M059J (cell line): ENCODE results near the gene LHX8. TPM values are rescaled to one million over a fixed set of nuclear protein-coding genes. Genes with fewer than 3 reads are reported as not detected.
"Not testable (repeated sequence)": the region's sequence is repeated elsewhere in the genome, so short reads cannot be mapped to it uniquely, and the experiment has no call there.

Source experiments
- DNase-seq: peaks from one replicate; pipeline ENCODE4 v3.0.0-alpha.2; 2012; ENCODE audit warnings: low read depth
- total RNA-seq: library from RNA; depleted of rRNA; stranded (reverse); fragments of >200 nt; shearing (Covaris generic); gene quantifications from 2 replicates; pipeline ENCODE4 v1.2.3, GENCODE V29; 2014

Gene LHX8
- total RNA-seq, 1 experiment from 2014 or later: 1.5 TPM

DNA sequence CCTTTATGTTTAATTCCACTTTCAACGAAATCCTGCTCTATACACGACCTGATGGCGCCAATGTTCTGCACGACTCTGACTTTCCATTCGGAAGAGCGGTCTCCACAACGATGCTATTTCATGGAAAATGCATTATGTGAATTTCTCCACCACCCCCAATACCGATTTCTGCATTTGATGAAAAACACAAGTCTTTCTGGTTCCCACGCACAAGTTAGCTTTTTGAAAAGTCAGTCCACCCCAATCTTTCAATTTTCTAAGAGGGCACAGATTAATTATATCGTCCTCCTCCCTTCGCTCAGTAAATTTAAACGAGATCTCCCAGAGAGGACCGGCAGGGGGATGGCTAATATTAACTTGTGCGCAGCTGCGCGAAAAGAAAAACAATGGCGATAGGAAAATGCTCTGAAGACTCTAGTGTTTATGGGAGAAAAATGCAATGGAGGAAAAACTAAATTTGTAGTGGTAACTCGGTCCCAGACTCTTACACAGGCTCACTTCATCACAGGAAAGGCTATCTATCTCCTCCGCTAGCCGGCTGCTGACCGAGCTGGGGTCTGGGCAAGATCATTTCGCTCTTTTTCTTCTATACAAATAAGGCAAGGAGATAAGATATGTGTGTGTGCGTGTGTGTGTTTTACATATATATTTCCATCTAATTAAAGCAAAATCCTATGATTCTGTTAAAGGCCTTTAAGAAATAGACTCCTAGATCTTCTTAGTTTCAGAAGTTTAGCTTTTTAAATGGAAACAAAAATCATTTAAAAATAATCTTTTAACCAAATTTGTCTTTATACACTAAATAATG is 1.2 kb upstream of the LHX8 start:
- no peak for DNase-seq

DNA sequence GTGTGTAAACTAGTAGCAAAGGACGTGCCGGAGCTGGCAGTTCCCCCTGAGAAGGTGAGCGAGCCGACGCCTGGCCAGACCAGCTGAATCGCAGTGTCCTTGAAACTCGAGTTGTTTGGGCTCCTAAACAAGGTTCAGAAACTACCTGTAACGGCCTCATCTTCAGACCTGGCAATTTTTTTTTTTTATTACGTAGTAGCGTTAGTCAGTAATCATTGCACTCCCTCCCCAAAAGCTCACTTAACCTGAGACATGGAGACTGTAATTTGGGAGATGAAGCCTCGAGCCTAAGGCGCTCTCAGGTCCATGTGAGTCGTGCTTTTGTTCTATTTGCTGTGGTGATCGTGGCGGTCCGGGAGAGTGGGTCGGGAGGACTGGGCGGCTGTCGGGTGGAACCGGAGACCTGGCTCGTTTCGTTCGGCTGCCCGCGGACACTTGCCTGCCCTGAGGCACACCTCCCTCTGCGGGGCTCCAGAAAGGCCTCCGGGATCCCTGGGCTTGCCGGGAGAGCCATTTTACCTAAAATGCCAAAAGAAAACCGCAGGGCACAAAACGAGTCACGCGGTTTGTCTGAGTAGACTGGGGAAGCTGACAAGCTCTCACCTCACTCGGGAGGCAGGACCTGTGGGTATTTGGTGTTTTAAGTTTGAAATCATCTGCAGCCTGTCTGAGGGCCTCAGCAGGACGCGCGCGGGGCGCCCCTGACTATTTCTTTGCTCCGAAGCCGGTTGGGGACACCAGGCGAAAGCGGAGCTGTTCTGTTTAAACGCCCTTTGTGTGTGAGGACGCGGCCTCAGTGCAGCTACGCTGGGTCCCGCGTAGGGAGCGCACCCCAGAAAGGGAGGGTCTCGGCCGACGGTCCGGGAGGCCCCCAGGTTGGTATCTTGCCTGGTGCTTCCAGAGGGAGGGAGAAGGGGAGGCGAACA is 722 bp downstream of the LHX8 start:
- DNase-seq: peak; percentile 13

GRCh38 chr1:75135573-75136194 is 1.5 kb downstream of the LHX8 start:
- no peak for DNase-seq

DNA sequence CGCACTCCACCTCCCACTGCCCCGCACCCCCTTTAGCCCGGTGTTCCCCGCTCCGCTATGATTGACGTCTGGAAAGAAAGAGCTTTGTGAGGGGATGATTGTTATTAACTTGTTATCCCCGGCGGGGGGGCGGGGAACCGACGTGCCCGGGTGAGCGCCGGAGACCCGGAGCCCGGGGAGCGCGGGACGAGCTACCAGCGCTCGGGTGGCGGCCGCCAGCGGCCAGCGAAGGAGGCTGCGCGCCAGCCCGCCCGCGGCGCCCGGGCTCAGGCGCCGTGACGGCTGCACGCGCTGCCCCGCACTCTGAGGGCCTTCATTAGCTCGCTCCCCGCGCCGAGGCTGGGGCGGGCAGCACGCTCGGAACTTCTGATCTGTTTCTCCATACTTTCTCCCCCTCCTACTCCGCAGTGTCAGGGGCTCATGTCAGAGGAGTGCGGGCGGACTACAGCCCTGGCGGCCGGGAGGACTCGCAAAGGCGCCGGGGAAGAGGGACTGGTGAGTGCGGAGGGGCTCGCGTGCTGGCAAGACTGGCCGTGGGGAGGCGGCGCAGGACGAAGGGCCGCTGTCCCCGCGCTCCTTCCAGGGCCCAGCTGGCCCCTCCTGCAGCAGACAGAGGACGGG is 2.1 kb downstream of the LHX8 start:
- no peak for DNase-seq

DNA sequence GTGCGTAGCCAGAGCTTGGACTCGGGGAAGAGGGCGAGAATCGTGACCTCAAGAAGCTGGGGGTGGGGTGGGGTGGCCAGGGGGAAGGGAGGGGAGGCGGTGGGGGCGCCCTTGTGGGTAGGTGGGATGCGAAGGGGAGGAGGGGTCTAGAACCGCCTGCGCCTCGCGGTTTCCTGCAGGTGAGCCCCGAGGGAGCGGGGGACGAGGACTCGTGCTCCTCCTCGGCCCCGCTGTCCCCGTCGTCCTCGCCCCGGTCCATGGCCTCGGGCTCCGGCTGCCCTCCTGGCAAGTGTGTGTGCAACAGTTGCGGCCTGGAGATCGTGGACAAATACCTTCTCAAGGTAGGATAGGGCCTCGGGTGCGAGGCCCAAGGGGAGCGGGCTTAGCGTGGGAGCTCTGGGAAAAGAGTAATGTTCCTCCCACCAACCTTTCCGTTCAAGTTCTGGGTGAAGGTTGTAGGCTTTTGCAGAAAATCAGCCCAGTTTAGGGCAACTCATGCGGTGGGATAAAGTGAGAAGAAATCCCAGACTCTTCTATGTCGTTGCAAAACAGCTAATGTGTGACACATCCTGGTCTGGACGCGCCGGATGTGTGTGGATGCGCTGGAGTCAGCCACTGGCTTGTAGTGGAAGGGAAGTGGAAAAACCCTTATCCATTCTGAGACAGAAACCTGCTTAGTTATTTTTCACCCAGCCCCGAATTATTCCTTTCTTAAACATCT is 2.9 kb downstream of the LHX8 start:
- peak; percentile 28 for DNase-seq

GRCh38 chr1:75152092-75152491 is 17.9 kb downstream of the LHX8 start:
- no peak for DNase-seq

DNA sequence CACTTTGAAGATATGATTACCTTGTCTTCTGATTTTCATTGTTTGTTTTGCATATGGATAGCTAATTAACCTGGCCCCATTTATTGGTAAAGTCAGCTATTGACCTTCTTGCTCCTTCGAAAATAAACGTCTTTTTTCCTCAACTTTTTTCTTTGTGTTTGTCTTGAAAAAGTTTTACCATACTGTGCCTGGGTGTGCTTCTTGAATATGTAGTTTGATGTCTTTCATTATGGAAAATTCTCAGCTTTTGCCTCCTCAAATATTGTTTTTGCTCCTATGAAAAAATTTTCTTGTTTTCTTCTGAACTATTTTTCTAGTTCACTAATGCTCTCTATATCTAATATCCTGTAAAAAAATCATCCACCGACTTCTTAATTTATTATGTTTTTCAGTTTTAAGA is 25.0 kb downstream of the LHX8 start:
- no peak for DNase-seq

DNA sequence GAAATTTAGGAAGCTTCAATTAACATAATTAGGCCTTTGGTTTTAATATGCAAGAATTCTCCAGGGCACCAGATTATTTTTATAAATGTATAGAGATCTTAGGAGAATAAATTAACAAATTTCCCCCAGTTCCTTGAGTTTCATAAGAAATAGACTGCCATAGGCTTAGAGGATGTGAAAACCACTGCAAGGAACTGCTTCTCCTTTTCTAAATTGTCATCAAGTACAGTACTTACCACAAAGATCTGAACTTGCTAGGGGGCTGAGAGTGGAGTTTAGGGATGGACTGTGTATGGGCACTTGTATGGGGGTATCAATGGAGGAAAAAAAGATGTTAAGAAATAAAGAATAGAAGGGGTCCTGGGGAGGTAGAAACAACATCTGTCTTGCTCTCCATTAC is 31.1 kb downstream of the LHX8 start:
- no peak for DNase-seq

DNA sequence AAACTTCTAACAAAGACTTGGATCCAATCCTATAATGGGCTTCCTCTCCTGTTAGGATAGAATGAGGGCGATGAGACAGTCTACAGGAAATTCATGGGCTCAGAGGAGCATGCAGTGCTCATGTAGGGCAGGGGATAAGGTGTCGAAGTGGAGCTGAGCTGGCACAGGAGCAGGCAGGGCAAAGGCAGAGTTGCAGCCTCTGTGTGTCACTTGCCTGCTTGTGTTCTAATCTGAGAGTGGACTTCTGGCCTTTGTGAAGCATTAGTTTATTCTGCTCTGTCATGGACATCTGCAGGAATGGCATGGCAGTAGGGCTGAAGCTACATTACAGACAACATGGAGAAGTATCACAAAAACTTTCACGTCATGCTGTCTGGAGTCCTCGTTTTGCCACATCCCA is 32.6 kb downstream of the LHX8 start:
- no peak for DNase-seq

GRCh38 chr1:75170011-75170410 is 35.8 kb downstream of the LHX8 start:
- DNase-seq: no peak

DNA sequence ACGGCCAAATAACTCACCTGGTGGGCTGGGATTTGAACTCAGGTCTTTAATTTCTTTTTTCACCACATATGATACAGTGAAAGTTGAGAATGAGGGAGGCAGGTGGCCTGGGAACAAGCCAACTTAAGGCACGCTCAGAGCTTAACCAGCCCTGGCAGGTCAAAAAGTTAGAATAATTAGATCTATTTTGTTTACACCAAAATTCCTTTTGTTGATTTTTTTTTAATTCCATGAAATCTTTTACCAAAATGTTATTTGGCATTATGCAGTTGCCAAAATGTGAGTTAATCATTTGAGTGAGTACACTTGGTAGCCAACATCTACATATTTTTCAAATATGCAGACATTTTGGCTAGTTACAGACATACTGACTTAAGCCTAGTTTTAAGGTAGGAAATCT is 36.8 kb downstream of the LHX8 start:
- no peak for DNase-seq

GRCh38 chr1:75171876-75172275 is 37.7 kb downstream of the LHX8 start:
- DNase-seq: no peak

DNA sequence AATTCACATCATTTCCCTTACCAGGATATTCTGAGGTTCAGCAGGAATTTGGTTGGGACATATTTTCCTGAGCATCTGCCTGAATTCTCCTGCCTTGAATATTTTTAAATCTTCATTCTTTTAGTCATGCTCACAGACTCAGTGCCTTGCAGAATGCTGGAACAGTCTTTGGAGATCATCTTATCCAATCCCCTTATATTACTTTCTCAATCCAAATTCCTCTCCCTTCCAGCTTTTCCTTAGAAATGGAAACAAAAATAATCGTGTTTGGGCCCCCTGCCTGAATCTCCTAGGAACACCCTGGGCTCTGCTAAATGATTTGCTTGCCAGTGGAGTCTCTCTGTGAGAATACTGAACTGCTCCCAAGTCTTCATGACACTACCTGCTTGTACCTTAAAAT is 38.4 kb downstream of the LHX8 start:
- no peak for DNase-seq

DNA sequence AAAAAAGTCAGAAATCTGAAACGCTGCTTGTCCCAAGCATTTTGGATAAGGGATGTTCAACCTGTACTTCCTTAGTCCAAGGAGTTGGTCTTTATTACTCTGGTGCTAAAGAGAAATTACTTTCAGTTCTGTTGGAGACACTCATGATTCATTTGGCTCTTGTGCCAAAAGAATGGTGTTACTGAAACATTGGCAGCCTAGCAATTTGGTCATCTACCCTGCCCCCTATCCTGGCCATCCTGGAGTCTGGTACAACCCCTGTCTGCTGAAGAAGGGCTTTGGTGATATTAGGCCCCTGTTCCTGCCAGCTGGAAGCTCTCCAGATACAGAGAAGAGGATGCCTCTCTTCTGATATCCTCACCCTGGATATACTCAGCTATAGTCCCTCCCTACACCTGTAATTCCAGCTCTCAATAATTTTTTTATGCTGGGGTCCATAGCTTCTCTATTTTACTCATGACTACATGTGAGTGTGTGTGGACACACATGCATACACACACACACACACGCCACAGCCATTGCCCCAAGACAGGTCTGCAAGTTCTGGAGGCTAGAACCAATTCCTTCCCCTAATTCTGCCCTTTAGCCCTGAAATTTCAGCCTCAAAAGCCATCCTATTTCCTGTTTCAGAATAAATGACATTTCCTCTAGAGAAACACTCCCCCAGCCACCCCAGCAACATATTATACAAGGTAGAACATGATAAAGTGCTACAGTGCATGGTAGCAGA is 40.0 kb downstream of the LHX8 start:
- DNase-seq: peak; percentile 58

- not testable (repeated sequence) for DNase-seq
Observed at GRCh38 chr1:75181214-75181955, 47.2 kb downstream of the LHX8 start.

DNA sequence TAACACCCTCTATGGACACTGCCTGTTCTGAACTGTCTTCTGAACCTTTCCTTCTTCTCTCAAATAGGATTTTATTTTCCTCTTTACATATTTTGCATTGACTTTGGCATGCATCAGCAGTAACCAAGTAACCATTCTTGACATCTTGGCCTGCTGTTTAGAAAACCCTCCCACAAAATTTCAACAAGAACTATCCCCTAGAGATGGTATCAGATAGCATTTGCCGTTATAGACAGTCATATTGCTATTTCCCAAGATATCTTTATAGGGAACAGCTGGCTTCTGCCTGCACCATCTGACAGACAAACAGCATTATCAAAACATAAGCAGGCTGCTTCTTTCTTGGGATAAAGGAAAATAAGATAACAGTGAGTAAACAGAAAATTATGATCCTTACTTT is 54.7 kb downstream of the LHX8 start:
- no peak for DNase-seq

- DNase-seq: no peak
Observed at GRCh38 chr1:75198163-75198562, 64.0 kb downstream of the LHX8 start.

GRCh38 chr1:75198761-75199160 is 64.6 kb downstream of the LHX8 start:
- no peak for DNase-seq

DNA sequence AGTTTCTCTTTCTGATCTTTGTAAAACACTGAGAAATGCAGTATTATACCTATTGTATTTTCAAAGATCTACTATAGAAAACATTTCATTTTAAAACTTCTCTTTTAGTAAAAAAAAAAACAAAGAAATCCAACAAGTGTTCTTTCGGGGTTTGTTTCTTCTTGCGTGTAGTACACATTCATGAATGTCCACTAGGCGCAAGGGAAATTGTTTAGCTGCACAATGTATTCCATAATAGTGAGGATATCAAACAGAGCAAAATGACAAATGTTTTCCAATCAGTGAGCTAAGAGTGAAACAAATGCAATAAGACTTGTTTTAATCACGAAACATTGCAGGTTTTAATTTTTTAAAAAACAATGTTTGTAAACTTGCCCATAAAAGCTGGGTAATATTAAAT is 68.6 kb downstream of the LHX8 start:
- no peak for DNase-seq
